GM18499 (cell line): ENCODE results near the gene ATP6V0D1.
A peak's percentile ranks its signal among the peaks of the same experiment; 100 is the strongest.
"Not testable (repeated sequence)": the region's sequence is repeated elsewhere in the genome, so short reads cannot be mapped to it uniquely, and the experiment has no call there.

ENCODE experiments used
- ATAC-seq: cut with Tn5 transposase; IDR thresholded peaks from one replicate; pipeline ENCODE4 v1.9.1; 2021; ENCODE audit warnings: moderate number of reproducible peaks; ENCODE audit not compliant: insufficient read depth, unreplicated experiment

The ATP6V0D1 gene

DNA sequence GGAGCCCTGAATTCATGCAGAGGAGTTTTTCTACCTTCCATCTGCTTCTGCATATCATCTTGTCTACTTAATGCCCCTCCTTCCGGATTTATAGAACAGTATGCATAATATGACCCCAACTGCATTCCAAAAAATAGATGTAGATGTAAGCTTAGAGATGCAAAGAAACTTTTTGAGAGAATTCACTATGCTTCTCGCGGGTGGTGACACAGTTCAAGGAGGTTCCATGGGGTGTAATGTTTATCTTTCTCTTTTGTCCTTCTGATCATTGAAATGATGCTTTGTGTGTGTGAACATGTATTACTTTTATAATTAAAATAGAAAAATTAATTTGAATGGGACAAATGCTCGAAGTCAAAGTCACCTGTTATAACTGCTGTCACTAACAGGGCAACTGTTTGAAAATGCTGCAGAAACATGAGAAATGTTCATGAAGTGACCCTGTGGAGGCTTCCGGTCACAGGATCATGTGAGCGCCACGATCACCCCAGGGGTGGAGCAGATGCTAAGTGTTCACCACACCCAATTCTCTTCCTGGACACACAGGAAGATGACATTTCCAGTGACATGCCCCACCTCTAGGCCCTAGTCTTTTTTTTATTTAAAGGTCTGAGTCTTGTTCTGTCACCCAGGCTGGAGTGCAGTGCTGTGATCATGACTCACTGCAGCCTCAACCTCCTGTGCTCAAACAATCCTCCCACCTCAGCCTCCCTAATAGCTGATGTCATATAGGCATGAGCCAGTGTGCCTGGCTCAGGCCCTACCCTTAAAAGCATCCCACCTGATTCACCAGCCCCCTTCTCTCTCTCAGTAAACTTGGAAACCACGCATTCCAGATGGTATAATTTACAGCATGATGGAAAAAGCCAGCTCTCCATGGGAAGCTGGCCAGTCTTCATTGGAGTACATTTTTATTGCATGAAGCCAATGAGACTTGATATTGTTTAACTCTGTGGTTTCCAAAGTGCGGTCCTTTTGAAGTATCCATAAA lies 23.4 kb upstream of the ATP6V0D1 start:
- peak; percentile 46 for ATAC-seq

DNA sequence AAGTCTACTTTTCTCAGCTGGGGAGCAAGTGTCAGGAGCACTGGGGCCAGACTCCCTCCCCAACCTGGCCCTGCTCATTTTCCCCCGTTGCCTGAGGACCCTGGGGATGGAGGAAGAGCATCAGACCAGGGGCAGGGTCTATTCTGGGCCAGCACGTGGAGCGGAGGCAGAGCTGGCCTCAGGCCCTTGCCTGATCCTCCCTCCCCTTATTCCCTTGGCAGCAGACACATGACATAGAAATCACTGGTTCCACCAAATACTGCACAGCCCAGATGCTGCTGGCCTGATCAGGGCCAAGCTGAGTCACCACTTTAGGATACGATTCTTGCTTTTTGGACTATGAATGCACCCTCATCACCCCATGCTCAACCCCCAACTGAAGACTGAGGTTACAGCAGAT lies 18.1 kb upstream of the ATP6V0D1 start:
- ATAC-seq, result no peak

DNA sequence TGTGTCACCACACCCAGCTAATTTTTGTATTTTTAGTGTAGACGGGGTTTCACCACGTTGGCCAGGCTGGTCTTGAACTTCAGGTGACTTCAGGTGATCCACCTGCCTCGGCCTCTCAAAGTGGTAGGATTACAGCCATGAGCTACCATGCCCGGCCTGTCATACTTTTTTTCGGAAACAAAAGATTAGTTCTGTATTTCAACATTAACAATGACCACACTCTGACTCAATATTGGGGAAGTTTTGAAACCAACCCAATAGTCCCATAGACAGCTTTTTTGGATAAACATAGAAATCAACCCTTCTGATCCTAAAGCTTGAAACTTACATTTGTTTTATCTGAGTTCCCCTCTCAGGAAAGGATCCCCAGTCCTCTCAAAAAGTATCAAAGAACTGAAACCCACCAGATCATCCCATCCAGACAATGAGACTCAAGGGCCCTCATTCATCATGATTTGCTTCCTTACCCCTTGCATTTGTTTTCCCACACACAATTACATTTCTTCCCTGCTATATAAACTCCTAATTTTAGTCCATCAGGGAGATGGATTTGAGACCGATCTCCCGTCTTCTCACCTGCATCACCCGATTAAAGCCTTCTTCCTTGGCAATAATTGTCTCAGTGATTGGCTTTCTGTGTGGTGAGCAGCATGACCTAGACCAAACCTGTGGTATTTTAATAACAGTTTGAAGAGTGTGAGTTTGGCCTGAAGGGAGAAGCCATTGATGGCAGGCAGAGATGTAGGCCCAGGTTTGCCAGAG lies 9.6 kb upstream of the ATP6V0D1 start:
- ATAC-seq, result no peak

DNA sequence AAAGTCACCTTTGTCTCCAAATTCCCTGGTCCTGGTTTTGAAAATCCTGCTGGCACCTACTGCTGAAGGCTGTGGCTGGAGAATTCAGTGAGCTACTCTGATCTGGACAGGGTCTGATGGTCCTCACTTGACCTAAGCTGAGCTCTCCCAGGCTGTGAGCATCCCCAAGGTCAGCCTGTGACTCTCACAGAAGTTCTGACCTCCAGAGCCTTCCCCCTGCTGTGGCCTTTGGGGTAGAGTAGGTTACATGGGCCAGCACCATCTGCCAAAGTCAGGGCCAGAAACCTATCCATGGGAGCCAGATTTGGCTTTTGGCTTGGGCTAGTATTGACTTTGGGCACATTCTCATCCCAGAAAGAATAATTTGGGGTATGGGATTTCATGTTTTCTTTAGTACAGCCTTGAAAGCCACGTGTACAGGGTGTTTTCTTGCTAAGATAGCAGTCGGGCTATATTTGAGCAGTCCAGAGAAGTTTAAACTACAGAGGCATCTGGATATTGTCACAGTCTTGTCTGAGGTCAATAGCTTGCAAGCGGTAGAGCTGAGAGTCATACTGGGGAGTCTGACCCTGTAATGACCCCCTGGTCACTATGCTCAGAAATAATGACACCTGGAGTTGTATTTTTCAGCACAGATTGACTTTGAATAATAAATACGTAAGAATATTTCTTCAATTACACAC lies 8.6 kb upstream of the ATP6V0D1 start:
- no peak for ATAC-seq

DNA sequence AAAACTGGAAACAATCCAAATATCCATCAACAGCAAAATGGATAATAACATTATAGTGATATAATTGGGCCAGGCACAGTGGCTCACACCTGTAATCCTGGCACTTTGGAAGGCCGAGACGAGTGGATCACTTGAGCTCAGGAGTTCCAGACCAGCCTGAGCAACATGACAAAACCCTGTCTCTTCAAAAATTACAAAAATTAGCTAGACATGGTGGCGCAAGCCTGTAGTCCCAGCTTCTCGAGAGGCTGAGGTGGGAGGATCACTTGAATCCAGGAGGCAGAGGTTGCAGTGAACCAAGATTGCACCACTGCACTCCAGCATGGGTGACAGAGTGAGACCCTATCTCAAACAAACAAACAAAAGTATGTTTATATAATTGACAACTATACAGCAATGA lies 6.6 kb upstream of the ATP6V0D1 start:
- not testable (repeated sequence) for ATAC-seq

DNA sequence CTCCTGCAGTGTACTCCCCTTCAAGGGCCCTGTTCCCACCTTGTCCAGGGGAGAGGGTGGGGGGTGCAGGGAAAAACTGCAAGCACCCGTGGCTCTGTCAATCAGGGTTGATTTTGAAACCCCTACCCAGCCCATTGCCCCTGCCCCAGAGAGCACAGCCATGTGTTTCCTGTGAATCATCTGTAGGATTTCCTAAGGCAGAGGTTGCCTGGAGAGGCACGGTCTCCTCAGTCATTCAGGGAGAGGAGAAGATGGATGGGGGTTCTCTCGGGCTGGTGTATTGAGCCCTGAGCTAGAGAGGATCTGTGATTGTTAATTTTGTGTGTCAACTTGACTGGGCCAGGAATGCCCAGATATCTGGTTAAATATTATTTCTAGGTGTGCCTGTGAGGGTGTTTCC lies 5.8 kb upstream of the ATP6V0D1 start:
- ATAC-seq, result no peak

DNA sequence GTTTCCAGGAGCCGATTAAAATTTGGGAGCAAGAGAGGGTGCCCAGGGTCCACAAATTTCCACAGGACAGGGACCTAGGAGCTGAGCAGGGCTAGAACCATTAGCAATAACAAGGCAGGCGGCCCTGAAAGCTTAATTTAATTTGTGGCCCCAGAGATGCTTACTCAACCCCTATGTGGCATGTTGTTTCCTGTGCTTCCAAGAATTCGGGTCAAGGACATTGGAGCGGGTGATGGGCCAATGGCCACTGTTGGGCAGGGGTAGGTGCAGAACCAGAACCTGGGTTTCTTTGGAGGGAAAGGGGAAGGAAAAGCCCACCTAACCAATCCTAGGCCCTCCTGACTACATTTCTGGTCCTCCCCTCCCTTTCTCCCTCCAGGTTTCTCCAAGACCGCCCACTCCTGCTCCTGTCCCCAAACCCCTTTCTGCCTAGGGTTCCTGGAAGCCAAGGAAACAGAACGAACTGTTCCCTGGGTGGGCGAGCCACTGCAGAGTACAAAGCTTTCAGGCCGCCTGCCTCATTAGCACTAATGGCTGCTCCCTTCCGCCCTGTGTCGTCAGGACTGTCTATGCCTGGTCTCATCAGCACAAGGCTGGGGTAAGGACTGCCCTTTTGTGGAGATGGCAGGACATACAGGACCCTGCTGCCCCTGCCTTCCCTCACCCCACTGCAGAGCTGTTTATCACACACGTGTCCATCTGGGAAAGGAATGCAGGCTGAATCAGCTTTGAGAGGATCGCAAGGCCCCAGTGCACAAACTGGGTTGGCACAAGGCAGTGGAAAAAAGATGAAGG lies 3.0 kb upstream of the ATP6V0D1 start:
- ATAC-seq, result no peak

DNA sequence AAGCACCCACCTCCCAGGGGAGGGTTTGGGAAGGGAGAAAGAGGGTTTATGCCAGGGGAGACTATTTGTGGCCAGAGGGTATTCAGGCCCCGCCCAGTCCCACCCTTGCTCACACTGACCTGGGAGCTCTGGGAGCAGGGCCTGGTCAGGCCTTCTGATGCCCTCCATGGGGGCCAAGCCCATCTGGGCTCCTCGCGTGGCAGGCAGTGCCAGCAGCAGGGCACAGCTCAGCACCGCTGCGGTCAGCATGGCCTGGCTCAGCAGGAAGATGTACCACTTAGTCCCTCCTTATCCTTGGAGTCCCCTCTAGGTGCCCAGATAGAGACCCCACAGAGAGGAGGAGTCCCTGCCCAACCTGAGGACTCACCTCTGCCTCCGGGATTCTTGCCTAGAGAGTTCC lies 2.2 kb upstream of the ATP6V0D1 start, which contains the start of gene AGRP:
AGRP (minus strand) TSS at position 398 of the 400 bp plus-strand sequence; CDS start at position 249, 149 bp downstream.
- no peak for ATAC-seq

DNA sequence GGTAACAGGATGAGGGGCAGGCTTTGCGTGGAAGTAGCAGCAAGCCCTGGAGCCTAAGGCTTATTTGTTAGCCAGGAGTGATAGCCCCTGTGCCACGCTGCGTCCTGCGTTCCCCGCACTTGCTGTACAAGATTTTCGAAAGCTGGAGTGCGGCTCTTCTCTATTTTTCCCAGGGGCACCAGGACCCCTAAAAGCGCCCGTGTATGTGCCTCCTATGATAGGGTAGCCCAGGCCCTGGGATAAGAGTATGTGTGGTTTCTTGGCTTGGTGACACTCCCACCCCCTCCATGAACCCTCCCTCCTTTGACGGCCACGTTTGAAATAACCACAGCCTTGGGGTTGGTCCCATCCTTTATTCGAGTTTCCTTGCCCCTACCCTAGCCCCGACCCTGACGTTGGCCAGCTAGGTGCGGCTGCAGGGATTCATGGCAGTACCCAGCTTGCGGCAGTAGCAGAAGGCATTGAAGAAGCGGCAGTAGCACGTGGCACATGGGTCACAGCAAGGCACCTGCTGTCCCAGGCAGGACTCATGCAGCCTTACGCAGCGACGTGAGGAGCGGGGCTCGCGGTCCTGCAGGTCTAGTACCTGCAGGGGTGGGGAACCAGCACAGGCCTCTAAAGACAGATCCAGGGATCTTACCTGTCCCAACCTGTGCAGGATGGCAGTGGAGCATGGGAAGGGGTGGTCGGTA lies 1.4 kb upstream of the ATP6V0D1 start:
- ATAC-seq, result no peak

DNA sequence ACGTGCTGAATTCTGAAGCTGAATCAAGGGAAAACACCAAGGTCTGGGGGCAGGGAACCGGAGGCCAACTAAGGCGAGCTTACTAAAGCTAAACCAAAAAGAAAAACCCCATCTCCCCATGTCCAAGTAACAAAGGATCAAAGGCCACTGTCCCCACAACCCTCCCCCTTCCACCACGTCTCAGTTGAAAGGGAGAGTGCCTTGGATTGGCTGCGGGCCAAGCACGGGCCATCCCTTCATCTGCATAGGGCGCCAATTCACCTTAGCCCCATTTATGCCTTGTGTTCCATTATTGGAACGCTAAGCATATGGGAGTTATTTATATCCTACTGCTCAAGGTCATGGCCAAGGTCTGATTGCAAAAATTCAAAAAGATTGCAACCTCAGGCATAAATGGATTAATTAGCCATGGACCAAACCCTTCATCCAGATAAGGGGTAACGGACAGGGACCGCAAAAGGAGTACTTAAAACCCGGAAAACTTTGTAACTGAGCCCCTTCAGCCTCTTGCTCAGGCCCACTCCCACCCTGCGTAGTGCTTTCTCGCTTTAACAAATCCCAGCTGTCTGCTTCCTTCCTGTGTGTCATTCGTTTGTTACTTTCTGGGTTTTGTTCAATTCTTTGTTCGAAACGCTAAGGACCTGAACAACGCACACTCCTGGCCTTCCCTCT lies 740 bp upstream of the ATP6V0D1 start:
- ATAC-seq, result no peak

DNA sequence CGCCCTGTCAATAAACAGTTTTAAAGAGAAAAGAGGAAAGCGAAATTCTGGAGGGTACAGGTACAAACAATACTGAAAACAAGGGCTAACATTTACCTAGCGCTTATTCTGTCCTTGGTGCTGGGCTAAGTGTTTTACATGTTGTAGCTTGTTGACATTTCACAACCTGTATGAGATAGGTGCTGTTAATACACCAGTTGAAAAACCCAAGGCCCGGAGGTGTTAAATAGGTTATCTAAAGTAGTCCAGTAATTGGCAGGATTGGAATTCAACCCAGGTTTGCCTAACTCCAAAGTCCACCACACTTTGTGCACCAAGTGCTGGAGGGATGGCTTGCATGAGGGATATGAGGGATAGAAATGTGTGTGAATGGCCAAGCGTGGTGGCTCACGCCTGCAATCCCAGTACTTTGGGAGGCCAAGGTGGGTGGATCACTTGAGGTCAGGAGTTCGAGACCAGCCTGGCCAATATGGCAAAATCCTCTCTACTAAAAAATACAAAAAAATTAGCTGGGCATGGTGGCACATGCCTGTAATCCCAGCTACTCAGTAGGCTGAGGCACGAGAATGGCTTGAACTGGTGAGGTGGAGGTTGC lies 2.9 kb downstream of the ATP6V0D1 start:
- ATAC-seq, result no peak

DNA sequence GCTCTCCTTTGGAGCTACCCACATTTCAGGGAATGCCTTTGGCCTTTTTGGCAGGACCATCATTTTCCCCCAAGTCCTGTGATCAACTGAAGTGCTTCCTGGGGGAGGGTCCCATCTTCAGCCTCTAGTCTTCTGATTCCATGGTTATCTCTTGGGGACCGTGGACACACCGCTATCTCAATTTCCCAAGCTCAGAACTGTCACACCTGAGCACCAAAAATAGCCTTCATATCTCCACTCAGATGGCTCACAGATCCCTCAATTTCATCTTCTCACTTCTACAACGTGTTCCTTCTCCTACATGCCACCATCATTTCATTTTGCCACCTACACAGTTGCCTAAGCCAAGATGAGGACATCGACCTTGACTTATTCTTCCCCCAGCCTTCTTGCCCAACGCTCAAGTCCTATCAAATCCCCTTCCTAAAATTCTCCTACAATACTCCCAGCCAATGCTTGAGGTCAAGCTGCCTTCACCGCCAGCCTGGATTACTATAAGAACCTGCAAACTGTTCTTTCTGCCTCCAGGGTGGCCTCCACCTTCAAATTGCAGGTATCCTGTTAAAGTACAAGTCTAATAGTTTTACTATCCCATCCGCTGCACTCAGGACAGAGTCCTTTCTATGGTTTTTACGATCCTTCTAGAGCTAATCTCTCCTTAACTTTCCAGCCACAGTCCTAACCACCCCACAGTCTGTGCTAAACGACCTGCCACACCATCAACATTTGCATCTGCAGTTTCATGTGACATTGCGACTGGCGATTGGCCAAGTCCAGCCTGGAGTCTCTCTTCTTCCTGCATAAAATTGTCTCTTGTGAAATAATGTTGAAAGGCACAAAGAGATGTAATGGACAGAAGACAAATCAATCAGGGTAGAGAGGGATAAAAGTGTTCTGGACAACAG lies 6.2 kb downstream of the ATP6V0D1 start:
- ATAC-seq, result no peak

DNA sequence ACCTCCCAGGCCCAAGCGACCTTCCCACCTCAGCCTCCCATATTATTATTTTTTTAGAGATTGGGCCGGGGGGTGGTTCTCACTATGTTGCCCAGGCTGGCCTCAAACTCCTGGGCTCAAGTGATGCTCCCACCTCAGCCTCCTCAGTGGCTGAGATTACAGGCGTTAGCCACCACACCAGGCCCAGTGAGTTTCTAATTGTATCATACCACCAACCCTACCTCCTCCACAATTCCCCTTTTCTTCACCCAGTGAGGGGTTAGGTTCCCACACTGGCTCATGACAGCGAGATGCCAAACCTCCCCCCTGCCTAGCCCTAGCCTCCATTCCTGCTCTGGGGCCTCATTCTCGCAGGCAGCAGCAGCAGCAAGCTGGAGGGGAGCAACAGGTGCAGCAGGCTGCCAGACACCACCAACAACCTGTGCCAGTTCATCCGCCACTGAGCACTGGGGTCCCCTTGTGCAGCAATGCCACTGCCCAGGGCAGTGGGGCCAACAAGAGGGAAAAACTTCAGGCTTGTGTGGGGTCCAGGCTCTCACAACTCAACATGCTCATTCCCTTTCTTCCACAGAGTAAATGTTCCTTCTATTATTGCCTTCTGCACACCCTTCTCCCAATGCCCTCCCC lies 9.1 kb downstream of the ATP6V0D1 start:
- ATAC-seq, result no peak

DNA sequence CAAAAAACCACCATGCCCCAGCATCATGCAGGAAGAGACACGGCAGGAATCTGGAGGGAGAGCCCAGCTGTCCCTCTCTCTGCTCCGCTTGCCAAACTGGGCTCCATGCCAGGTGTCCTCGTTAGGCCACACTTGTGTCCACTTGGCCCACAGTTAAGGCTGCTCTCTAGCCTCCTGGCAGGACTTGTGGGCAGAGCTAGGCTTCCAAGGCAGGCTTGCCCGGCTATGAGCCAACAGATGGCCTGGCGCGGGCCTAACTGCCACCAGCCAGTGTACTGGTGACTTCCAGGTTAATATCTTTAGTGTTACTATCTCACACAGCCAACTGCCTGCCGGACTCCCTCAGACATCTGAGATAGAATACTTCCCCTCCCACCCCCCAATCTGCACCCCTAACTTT lies 10.6 kb downstream of the ATP6V0D1 start:
- no peak for ATAC-seq

DNA sequence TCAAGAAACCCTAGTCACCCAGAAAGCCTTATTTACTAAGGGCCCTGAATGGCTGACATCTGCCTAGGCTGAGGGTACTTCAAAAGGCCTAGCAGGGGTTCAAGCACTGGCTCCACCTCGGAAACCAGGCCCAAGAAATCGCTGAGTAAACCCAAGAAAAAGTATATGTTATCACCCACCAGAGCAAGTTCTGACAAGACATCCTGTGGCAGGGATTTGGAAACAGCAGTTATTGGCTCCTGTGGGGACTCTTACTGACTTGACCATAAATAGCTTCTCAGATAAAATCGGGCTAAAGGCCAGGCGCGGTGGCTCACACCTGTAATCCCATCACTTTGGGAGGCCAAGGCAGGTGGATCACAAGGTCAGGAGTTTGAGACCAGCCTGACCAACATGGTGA lies 12.2 kb downstream of the ATP6V0D1 start:
- ATAC-seq, result no peak

DNA sequence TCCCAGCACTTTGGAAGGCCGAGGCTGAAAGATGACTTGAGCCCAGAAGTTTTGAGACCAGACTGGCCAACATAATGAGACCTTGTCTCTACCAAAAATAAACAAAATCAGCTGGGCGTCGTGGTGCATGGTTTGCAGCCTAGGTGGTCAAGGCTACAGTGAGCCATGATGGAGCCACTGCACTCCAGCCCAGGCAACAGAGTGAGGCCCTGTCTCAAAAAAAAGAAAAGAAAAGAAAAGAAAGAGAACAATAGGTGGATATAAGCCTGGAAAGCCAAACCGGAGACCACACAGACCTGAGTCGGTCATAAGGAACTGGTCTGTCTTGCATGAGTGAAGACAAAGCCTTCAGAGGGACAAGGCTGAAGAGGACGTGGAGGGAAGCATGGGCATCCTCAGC lies 14.4 kb downstream of the ATP6V0D1 start:
- ATAC-seq, result no peak

DNA sequence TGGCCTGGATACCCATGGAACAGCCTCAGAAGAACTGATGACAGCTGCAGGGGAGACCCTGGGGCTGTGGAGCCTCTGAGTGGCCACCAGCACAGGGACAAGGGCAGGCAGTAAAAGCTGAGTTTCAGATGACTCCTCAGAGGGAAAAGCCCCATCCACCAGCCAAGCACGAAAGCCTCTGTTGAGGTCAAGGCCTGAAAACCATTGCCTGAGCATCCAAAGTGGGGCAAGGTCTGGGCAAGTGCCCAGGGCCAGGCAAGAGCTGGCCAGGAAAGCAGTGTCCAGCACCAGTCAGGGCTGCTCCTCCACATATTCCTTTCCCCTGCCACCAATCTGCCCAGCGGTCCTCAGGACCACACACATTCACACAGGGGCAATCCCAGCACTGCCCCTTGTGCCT lies 16.4 kb downstream of the ATP6V0D1 start:
- ATAC-seq, result no peak
